Suprapubic skin (tissue), 4 donors: Measurements from ENCODE around the gene GORASP1. TPM values are rescaled to one million over a fixed set of nuclear protein-coding genes. Genes with fewer than 3 reads are reported as not detected.

Source experiments
- DNase-seq, 2 donors: peaks; one replicate each; pipeline ENCODE4 v3.0.0-alpha.2; 2019; ENCODE audit warnings: low spot score in 2 of 2
- H3K27ac ChIP-seq: fragments of 200-600 bp; sonication (generic); one replicate; pipeline ENCODE4 v1.5.1; 2019
- H3K27me3 ChIP-seq: fragments of 200-600 bp; sonication (generic); one replicate; pipeline ENCODE4 v1.5.1; 2019
- H3K36me3 ChIP-seq: fragments of 200-600 bp; sonication (generic); one replicate; pipeline ENCODE4 v1.5.1; 2019
- H3K4me1 ChIP-seq: fragments of 200-600 bp; sonication (generic); one replicate; pipeline ENCODE4 v1.5.1; 2019
- H3K4me3 ChIP-seq: fragments of 200-600 bp; sonication (generic); one replicate; pipeline ENCODE4 v1.5.1; 2019; ENCODE audit warnings: mild to moderate bottlenecking
- H3K9me3 ChIP-seq: fragments of 200-600 bp; sonication (generic); one replicate; pipeline ENCODE4 v1.5.1; 2019
- EP300 ChIP-seq: sonication (generic); formaldehyde crosslinking; IDR thresholded peaks from one replicate; pipeline ENCODE4 v1.6.1; 2017; ENCODE audit warnings: antibody characterized with exemption
- POLR2A ChIP-seq, 2 donors: fragments of 450-650 bp; IDR thresholded peaks; one replicate each; pipeline ENCODE4 v1.6.1; 2017; ENCODE audit warnings: antibody characterized with exemption in 2 of 2, mild to moderate bottlenecking in 2 of 2, moderate library complexity in 2 of 2
- POLR2AphosphoS5 ChIP-seq, 3 donors: sonication (generic); formaldehyde crosslinking; IDR thresholded peaks; one replicate each; pipeline ENCODE4 v1.6.1; 2017; ENCODE audit warnings: antibody characterized with exemption in 3 of 3
- WGBS: methylation state at CpG from one replicate; pipeline ENCODE4 v1.1.5; 2018; 5-methylcytosine and 5-hydroxymethylcytosine counted together
- total RNA-seq, 4 donors: library from RNA; depleted of rRNA; stranded (reverse); fragments of >200 nt; gene quantifications; one replicate each; pipeline ENCODE4 v1.1.0, GENCODE V29; 2016
- TF ChIP-seq, protein P1 (sequence below), 2 donors: fragments of 200-600 bp in 1 of 2; fragments of 450-650 bp in 1 of 2; sonication (generic) in 1 of 2; IDR thresholded peaks; one replicate each; pipeline ENCODE4 v1.5.1; 2016 to 2019; ENCODE audit warnings: antibody characterized with exemption in 2 of 2, mild to moderate bottlenecking in 1 of 2, moderate library complexity in 1 of 2

Gene GORASP1
- total RNA-seq, 4 donors from 2014 or later: 51.3 to 101 (median 73.8) TPM

DNA sequence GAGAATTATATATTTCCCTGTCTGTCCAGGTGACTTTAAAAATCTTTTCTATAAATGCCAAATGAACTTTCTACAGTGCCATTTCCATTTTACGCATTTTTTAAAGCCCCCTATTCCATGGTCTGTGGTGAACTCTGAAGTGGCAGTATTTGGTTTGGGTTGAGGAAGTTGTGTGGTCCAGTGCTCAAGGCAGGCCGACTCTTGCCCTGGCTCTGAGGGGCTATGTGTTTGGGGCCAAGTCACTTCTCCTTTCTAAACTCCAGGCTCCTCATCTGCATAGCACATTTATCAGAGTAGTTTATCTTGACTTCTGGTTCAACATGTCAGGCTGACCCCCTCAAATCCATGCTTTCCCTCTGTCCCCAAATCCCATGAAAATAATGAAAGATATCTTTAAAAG is 14.2 kb upstream of the GORASP1 start:
- Histone ChIP-seq H3K4me3 (no peak overlapping the region), H3K36me3 (peaks cover 14% of the 10 kb centered on the region), H3K4me1 (peaks cover 1% of the 10 kb centered on the region), H3K27ac (no peak overlapping the region), H3K9me3 (no peaks in the 10 kb centered on the region), H3K27me3 (no peaks in the 10 kb centered on the region)
- TF ChIP-seq EP300 (no peak), POLR2AphosphoS5 (IDR thresholded peaks at IDR 0.05) (no peak), POLR2A (IDR thresholded peaks at IDR 0.05) (no peak)
- TF ChIP-seq, protein P1, sequence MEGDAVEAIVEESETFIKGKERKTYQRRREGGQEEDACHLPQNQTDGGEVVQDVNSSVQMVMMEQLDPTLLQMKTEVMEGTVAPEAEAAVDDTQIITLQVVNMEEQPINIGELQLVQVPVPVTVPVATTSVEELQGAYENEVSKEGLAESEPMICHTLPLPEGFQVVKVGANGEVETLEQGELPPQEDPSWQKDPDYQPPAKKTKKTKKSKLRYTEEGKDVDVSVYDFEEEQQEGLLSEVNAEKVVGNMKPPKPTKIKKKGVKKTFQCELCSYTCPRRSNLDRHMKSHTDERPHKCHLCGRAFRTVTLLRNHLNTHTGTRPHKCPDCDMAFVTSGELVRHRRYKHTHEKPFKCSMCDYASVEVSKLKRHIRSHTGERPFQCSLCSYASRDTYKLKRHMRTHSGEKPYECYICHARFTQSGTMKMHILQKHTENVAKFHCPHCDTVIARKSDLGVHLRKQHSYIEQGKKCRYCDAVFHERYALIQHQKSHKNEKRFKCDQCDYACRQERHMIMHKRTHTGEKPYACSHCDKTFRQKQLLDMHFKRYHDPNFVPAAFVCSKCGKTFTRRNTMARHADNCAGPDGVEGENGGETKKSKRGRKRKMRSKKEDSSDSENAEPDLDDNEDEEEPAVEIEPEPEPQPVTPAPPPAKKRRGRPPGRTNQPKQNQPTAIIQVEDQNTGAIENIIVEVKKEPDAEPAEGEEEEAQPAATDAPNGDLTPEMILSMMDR (IDR thresholded peaks at IDR 0.05): no peak
- WGBS: 80% methylated on average over 2 of the region's 2 CpGs
- no peak for DNase-seq

DNA sequence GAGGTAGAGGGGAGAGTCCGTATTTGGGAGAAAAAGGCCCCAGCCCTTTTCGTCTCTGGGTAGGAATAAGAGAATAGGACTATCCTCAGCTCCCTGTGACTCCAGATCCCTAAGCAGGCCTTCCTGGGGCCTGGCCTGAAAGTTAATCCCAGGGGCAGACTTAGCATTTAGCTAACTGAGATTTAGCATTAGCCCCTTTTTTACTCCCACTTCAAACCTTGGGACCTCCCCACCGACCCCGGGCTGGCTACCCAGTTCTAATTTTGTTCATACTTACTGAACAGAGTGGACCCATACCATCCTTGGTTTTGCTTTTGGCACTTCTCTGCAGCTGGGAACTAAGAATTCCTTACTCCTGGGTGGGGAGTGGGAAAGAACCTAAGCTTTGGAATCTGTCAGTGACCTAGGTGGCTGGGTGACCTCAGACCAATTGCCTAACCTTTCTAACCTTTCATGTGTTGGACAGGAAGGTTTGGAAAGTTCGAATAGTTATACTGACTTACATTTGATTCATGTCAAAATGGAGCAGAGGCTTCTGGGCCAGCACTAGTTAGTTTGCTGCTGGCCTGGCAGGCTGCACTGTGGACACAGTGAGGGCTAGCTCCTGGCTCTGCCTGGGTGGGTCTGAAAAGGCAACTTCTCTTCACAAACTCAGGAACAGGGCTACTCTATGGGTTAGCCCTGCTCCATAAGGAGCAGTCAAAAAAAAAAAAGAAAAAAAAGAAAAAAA is 11.7 kb upstream of the GORASP1 start:
- Histone ChIP-seq H3K4me1 (no peaks in the 10 kb centered on the region), H3K4me3 (no peak overlapping the region), H3K27me3 (no peaks in the 10 kb centered on the region), H3K36me3 (peaks cover 16% of the 10 kb centered on the region), H3K27ac (no peak overlapping the region), H3K9me3 (no peaks in the 10 kb centered on the region)
- WGBS: 80% methylated on average over 5 of the region's 5 CpGs
- TF ChIP-seq, protein P1 (IDR thresholded peaks at IDR 0.05): no peak
- no peak for TF ChIP-seq POLR2A (IDR thresholded peaks at IDR 0.05)
- no peak for TF ChIP-seq POLR2AphosphoS5 (IDR thresholded peaks at IDR 0.05)
- DNase-seq: no peak

DNA sequence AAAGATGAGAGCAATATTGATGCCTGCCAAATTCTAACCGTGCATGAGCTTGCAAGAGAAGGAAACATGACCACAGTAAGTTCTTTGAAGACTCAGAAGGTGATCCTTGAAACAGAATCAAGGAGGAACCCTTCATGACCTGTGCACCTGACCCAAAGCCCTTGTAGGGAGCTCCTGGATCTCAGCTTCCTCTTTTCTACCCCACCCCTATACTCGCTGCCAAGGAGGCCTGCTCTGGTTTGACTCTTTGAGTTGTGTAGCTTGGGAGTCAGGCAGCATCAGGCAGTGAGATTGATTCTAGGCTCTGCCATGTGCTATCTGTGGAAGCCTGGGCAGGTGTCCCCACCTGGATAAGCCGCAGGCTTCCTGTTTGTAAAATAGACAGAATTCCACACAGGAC is 10.7 kb upstream of the GORASP1 start:
- Histone ChIP-seq H3K36me3 (peaks cover 16% of the 10 kb centered on the region), H3K27ac (no peak overlapping the region), H3K4me3 (no peak overlapping the region), H3K9me3 (no peaks in the 10 kb centered on the region), H3K27me3 (no peaks in the 10 kb centered on the region), H3K4me1 (no peaks in the 10 kb centered on the region)
- no peak for DNase-seq
- no peak for TF ChIP-seq POLR2AphosphoS5 (IDR thresholded peaks at IDR 0.05)
- TF ChIP-seq, protein P1 (IDR thresholded peaks at IDR 0.05): no peak
- no peak for TF ChIP-seq EP300
- no peak for TF ChIP-seq POLR2A (IDR thresholded peaks at IDR 0.05)
- 92% methylated on average over 3 of the region's 3 CpGs for WGBS

DNA sequence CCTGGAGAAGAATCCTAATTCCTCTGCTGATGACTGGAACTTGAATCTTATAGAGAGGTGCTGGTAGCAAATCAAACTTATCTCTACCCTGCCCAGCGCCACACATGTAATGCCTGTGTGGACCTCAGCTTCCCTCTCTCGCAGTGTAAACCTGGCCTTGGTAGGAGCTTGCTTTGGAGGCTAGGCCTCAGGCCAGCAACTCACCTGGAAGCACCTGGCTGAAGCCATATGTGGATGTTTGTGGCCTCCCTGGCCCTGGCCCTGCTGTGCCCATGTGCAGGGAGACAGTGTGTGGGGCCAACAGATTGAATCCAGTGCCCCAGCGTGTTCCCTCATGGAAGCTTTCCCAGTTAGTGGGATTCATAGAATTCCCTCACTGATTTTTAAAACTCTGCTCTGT is 8.4 kb upstream of the GORASP1 start:
- peaks cover 21% of the 10 kb centered on the region for H3K36me3 ChIP-seq

DNA sequence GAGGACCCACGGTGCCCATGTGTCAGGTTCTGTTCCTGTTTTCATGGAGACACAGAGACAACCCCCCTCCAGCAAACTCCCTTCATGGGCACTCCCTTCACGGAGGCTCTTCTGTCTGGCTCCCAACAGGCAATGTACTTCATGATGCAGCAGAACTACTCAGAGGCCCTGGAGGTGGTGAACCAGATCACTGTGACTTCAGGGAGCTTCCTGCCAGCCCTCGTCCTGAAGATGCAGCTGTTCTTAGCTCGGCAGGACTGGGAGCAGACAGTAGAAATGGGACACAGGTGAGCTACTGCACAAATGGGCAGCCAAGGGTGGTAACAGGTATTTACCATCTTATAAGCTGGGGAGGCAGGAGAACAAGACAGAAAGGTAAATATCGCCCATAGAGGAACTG is 7.0 kb upstream of the GORASP1 start:
- no peaks in the 10 kb centered on the region for H3K27me3 ChIP-seq
- H3K36me3 ChIP-seq: peaks cover 16% of the 10 kb centered on the region
- no peak for DNase-seq
- no peaks in the 10 kb centered on the region for H3K9me3 ChIP-seq
- no peak overlapping the region for H3K27ac ChIP-seq
- no peak for TF ChIP-seq POLR2AphosphoS5 (IDR thresholded peaks at IDR 0.05)
- TF ChIP-seq EP300: no peak
- TF ChIP-seq, protein P1 (IDR thresholded peaks at IDR 0.05): no peak
- no peak for TF ChIP-seq POLR2A (IDR thresholded peaks at IDR 0.05)
- 85% methylated on average over 5 of the region's 5 CpGs for WGBS
- H3K4me3 ChIP-seq: no peak overlapping the region
- H3K4me1 ChIP-seq: no peaks in the 10 kb centered on the region

More for the DNA sequence above, 8.4 kb upstream of the GORASP1 start:
- WGBS: 95% methylated on average over 3 of the region's 3 CpGs
- Histone ChIP-seq H3K27me3 (no peaks in the 10 kb centered on the region), H3K4me1 (no peaks in the 10 kb centered on the region), H3K4me3 (no peak overlapping the region), H3K27ac (no peak overlapping the region), H3K9me3 (no peaks in the 10 kb centered on the region)
- no peak for DNase-seq
- TF ChIP-seq POLR2AphosphoS5 (IDR thresholded peaks at IDR 0.05) (no peak), POLR2A (IDR thresholded peaks at IDR 0.05) (no peak), EP300 (no peak)
- TF ChIP-seq, protein P1 (IDR thresholded peaks at IDR 0.05): no peak
